Esophagus (tissue), 2 donors: ENCODE measurements around the gene ORM2. TPM values are rescaled to one million over a fixed set of nuclear protein-coding genes. Genes with fewer than 3 reads are reported as not detected.
A peak's percentile ranks its signal among the peaks of the same experiment; 100 is the strongest.

ENCODE experiments used
- H3K27ac ChIP-seq, 2 donors: one replicate each; pipeline ENCODE4 v1.5.1; 2013; ENCODE audit warnings: low read depth in 2 of 2, mild to moderate bottlenecking in 2 of 2, inconsistent platforms in 1 of 2, low read length in 1 of 2, moderate library complexity in 1 of 2
- H3K27me3 ChIP-seq, 2 donors: one replicate each; pipeline ENCODE4 v1.6.1; 2013; ENCODE audit warnings: low read length in 2 of 2, control low read depth in 1 of 2, mild to moderate bottlenecking in 1 of 2; ENCODE audit not compliant: insufficient read depth in 2 of 2, control insufficient read depth in 1 of 2
- H3K36me3 ChIP-seq, 2 donors: one replicate each; pipeline ENCODE4 v1.6.1; 2013; ENCODE audit warnings: low read length in 1 of 2; ENCODE audit not compliant: control insufficient read depth in 2 of 2, insufficient read depth in 2 of 2
- H3K4me1 ChIP-seq, 2 donors: one replicate each; pipeline ENCODE4 v1.6.1; 2013; ENCODE audit warnings: low read length in 1 of 2; ENCODE audit not compliant: control insufficient read depth in 2 of 2, insufficient read depth in 2 of 2
- H3K4me3 ChIP-seq, 2 donors: one replicate each; pipeline ENCODE4 v1.5.1; 2013; ENCODE audit warnings: low read length in 2 of 2, mild to moderate bottlenecking in 2 of 2, low read depth in 1 of 2, moderate library complexity in 1 of 2
- H3K9me3 ChIP-seq, 2 donors: one replicate each; pipeline ENCODE4 v1.6.1; 2013; ENCODE audit warnings: mild to moderate bottlenecking in 2 of 2, low read depth in 1 of 2, low read length in 1 of 2, moderate library complexity in 1 of 2; ENCODE audit not compliant: control insufficient read depth in 2 of 2, insufficient read depth in 1 of 2
- WGBS, 2 donors: extraction: QIAGEN DNeasy Blood & Tissue Kit; methylation state at CpG; one replicate each; pipeline ENCODE4 v1.1.7; 2013; 5-methylcytosine and 5-hydroxymethylcytosine counted together
- polyA plus RNA-seq, 2 donors: library from polyadenylated mRNA; stranded (reverse); fragments of 200-250 nt; gene quantifications; one replicate each; pipeline ENCODE4 v1.2.3, GENCODE V29; 2013
- donor health status: healthy with polysubstance abuse.
- donor health status: Bipolar disorder and iron deficiency.

ORM2 gene
- polyA plus RNA-seq, 2 donors, result 0.12 TPM; not detected in 1

DNA sequence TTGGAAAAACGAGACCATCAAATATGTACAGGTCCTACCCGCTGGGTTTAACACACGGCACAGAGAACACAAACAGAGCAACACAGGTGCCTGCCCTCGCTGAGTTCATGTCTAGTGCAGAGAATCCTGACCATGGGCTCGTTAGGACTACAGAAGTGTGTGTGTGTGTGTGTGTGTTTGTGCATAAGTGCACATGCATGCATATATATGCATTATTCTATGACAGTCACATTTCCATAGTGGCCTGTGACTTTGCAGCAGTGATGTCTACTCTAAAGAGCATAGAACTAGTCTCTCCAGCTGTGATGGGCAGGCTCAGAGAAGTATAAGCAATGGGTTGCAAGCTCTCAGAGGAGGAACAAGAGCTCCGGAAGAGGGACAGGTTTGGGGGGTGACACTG is 27.7 kb downstream of the ORM2 start:
- Histone ChIP-seq H3K9me3 (no peaks in the 10 kb centered on the region), H3K4me1 (no peaks in the 10 kb centered on the region), H3K27ac (no peak overlapping the region), H3K36me3 (peaks cover 19 to 38% of the 10 kb centered on the region in 2 donors), H3K27me3 (no peaks in the 10 kb centered on the region), H3K4me3 (no peak overlapping the region)
- 88 to 89% methylated on average over 6 of the region's 6 CpGs for WGBS, 2 donors

DNA sequence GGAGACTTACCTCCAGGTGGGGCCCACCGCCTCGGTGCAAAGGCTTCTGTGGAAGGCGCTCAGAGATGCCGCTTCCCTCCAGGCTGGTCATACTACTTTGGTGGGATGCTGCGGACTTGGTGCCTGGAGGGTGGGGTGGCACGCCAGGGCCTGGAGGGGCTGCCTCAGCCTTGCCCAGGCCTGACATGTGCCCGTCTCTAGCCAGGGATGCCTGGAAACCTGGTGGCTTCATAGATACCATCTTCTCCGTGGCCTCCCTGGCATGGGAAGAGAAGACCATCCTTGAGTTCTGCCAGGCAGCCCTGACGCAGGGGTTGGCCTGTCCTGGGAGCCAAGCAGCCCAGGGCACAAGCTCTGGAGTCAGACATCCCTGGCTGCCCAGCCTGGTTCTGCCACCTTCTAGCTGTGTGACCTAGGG is 28.3 kb downstream of the ORM2 start:
- Histone ChIP-seq H3K36me3 (peaks cover 19 to 38% of the 10 kb centered on the region in 2 donors), H3K4me3 (no peak overlapping the region), H3K27me3 (no peaks in the 10 kb centered on the region), H3K4me1 (no peaks in the 10 kb centered on the region), H3K27ac (no peak overlapping the region), H3K9me3 (no peaks in the 10 kb centered on the region)
- WGBS, 2 donors, result 94% methylated on average over 9 of the region's 9 CpGs

- Histone ChIP-seq H3K36me3 (peaks cover 19 to 41% of the 10 kb centered on the region in 2 donors), H3K4me3 (no peak overlapping the region), H3K9me3 (no peaks in the 10 kb centered on the region), H3K27ac (no peak overlapping the region), H3K27me3 (no peaks in the 10 kb centered on the region), H3K4me1 (peaks cover 0 to 2% of the 10 kb centered on the region in 2 donors)
- whole genome bisulfite sequencing, 2 donors, result 95 to 96% methylated on average over 7 of the region's 7 CpGs
Measured at GRCh38 chr9:114359801-114360200, 30.1 kb downstream of the ORM2 start.

DNA sequence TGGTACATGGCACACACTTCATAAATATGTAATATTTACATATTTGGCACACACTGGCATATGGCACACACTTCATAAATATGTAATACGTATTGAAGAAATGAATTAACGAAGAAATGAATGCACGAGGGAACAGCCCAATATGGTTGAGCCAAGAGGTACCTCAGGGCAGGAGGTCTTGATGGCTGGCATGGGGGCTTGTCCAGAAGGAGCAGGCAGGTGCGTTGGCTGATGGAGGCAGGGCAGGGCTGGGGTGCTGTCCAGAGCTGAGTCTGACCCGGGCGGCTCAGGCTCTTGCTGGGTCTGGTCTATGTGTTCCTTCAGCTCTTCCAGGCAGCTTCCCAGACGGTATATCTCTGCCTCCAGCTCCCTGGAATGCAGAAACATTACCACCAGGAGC is 31.9 kb downstream of the ORM2 start:
- H3K9me3 ChIP-seq, result no peaks in the 10 kb centered on the region
- no peak overlapping the region for H3K27ac ChIP-seq
- H3K27me3 ChIP-seq, result no peaks in the 10 kb centered on the region
- H3K36me3 ChIP-seq, result peaks cover 15 to 36% of the 10 kb centered on the region in 2 donors
- peaks cover 0 to 2% of the 10 kb centered on the region in 2 donors for H3K4me1 ChIP-seq
- no peak overlapping the region for H3K4me3 ChIP-seq
- WGBS, 2 donors, result 95 to 96% methylated on average over 7 of the region's 7 CpGs

GRCh38 chr9:114362394-114362793 is 32.7 kb downstream of the ORM2 start:
- H3K27me3 ChIP-seq, result no peaks in the 10 kb centered on the region
- peaks cover 0 to 2% of the 10 kb centered on the region in 2 donors for H3K4me1 ChIP-seq
- WGBS, 2 donors, result 88 to 92% methylated on average over 12 of the region's 12 CpGs
- no peak overlapping the region for H3K4me3 ChIP-seq
- peaks cover 9 to 28% of the 10 kb centered on the region in 2 donors for H3K36me3 ChIP-seq
- no peak overlapping the region for H3K27ac ChIP-seq
- no peaks in the 10 kb centered on the region for H3K9me3 ChIP-seq

- H3K4me1 ChIP-seq, result peaks cover 0 to 5% of the 10 kb centered on the region in 2 donors
- H3K27ac ChIP-seq, result no peak overlapping the region
- H3K27me3 ChIP-seq, result no peaks in the 10 kb centered on the region
- H3K36me3 ChIP-seq, result peaks cover 12 to 29% of the 10 kb centered on the region in 2 donors
- H3K4me3 ChIP-seq, result no peak overlapping the region
- H3K9me3 ChIP-seq, result no peaks in the 10 kb centered on the region
- 30 to 70% methylated on average over 2 of the region's 2 CpGs for WGBS, 2 donors
Measured at GRCh38 chr9:114363424-114363823, 33.8 kb downstream of the ORM2 start.

GRCh38 chr9:114364134-114365041 is 34.7 kb downstream of the ORM2 start:
- H3K4me1 ChIP-seq, result peaks cover 0 to 5% of the 10 kb centered on the region in 2 donors
- no peaks in the 10 kb centered on the region for H3K27me3 ChIP-seq
- peaks cover 13 to 25% of the 10 kb centered on the region in 2 donors for H3K36me3 ChIP-seq
- peak overlapping the region; percentile 14 to 27 for H3K27ac ChIP-seq
- 55 to 63% methylated on average over 6 of the region's 6 CpGs for WGBS, 2 donors
- no peak overlapping the region for H3K4me3 ChIP-seq
- no peaks in the 10 kb centered on the region for H3K9me3 ChIP-seq

- Histone ChIP-seq H3K9me3 (no peaks in the 10 kb centered on the region), H3K27ac (no peak overlapping the region), H3K36me3 (peaks cover 13 to 18% of the 10 kb centered on the region in 2 donors), H3K27me3 (no peaks in the 10 kb centered on the region), H3K4me1 (peaks cover 0 to 5% of the 10 kb centered on the region in 2 donors), H3K4me3 (no peak overlapping the region)
- 93 to 96% methylated on average over 2 of the region's 2 CpGs for WGBS, 2 donors
Measured at GRCh38 chr9:114365194-114365593, 35.5 kb downstream of the ORM2 start.

- Histone ChIP-seq H3K4me1 (peaks cover 0 to 8% of the 10 kb centered on the region in 2 donors), H3K27ac (peak overlapping the region in 1 of 2 donors; percentile 4), H3K27me3 (no peaks in the 10 kb centered on the region), H3K4me3 (no peak overlapping the region), H3K9me3 (no peaks in the 10 kb centered on the region), H3K36me3 (peaks cover 8 to 11% of the 10 kb centered on the region in 2 donors)
- WGBS, 2 donors, result 55 to 56% methylated on average over 10 of the region's 10 CpGs
Measured at GRCh38 chr9:114366334-114367128, 36.9 kb downstream of the ORM2 start.
